ENCODE data around the gene SEMA3C. TPM values are rescaled to one million over a fixed set of nuclear protein-coding genes. Genes with fewer than 3 reads are reported as not detected.
"Not testable (repeated sequence)": the region's sequence is repeated elsewhere in the genome, so short reads cannot be mapped to it uniquely, and the experiment has no call there.

The SEMA3C gene
- total RNA-seq, 1 donor from 2014 or later, result 93.6 TPM

DNA sequence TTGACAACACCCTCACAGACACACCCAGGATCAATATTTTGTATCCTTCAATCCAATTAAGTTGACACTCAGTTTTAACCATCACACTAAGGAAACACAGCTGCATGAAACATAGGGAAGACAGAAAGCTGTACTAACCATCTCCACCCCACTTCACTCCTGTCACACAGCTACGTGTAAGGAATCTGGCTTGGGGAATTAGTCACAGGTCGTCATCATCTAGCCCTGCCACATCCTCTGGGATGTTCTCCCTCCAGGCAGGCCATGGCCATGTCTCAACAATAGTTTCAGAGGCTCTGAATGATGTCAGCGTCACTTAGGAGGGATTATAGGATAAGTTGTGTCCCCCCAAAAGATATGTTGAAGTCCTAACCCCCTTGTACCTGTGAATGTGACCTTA, 10.8 kb upstream of the SEMA3C start:
- no peak for DNase-seq (ENCODE audit: low spot score)

- not testable (repeated sequence) for DNase-seq (ENCODE audit: low spot score)
Measured at GRCh38 chr7:80926955-80927354, 8.1 kb upstream of the SEMA3C start.

- no peak for DNase-seq (ENCODE audit: low spot score)
Measured at GRCh38 chr7:80924090-80924489, 5.2 kb upstream of the SEMA3C start.

DNA sequence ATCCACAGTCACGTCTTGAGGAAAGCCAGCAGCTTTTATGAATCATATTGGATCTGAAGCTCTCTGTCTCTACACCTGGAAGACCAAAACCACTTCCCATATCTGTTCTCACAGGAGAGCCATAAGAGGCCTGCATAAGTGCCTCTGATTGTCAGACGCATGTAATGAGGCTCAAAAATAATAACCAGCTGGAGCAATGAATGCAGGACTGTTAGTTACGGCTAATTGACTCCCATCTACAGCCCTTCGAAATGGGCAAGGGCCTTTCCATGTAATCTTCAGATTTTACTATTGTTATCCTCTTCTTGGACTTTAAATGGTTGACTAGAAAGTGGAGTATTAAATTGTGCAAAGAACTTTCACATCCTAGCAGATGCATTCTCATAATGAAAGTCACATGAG, 4.4 kb upstream of the SEMA3C start:
- DNase-seq (ENCODE audit: low spot score), result no peak

- no peak for DNase-seq (ENCODE audit: low spot score)
Measured at GRCh38 chr7:80922253-80923049, 3.6 kb upstream of the SEMA3C start.

DNA sequence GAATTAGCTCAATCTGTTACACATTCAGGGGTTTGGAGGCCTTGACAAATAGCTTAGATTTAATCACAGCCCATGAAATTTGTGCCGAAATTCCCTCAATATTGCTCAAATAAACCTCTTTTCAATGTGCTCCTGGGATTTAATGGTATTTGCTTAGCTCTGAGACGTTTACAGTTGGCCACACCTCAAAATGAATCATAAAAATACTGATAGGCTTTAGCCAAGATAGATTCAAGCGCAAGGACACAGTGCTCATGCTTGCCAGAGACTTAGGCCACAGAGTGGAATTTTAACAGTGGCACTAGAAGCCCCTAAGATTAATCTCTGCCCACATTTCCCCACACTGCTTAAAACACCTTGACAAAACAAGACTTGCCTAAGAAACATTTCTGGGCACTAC, 2.3 kb upstream of the SEMA3C start:
- DNase-seq (ENCODE audit: low spot score), result no peak

- no peak for DNase-seq (ENCODE audit: low spot score)
Measured at GRCh38 chr7:80918399-80918798, 452 bp downstream of the SEMA3C start.

GRCh38 chr7:80916770-80917741, 1.8 kb downstream of the SEMA3C start:
- no peak for DNase-seq (ENCODE audit: low spot score)

DNA sequence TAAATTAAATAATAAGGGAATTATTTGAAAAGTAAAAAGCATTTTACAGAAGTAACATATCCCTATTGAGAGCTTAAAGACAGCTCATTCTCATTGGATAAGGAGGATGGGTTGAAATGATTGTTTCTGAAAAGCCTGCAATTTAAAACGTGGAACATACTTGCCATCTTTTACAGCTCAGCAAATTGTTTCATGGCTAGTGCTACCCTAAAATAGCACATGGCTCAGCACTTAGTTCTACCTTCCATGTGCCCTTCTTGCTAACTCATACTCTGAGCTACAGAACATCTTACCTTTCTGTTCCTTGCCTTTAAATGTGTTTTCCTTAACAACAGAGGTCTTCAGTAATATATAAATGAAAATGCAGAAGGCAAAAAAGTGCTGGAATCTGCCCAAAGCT, 8.6 kb downstream of the SEMA3C start:
- no peak for DNase-seq (ENCODE audit: low spot score)

- no peak for DNase-seq (ENCODE audit: low spot score)
Measured at GRCh38 chr7:80908360-80908797, 10.5 kb downstream of the SEMA3C start.

GRCh38 chr7:80907612-80908011, 11.2 kb downstream of the SEMA3C start:
- DNase-seq (ENCODE audit: low spot score), result no peak

GRCh38 chr7:80907141-80907601, 11.7 kb downstream of the SEMA3C start:
- DNase-seq (ENCODE audit: low spot score), result no peak

- DNase-seq (ENCODE audit: low spot score), result no peak
Measured at GRCh38 chr7:80905334-80905733, 13.5 kb downstream of the SEMA3C start.

GRCh38 chr7:80902716-80903308, 16.0 kb downstream of the SEMA3C start:
- no peak for DNase-seq (ENCODE audit: low spot score)

DNA sequence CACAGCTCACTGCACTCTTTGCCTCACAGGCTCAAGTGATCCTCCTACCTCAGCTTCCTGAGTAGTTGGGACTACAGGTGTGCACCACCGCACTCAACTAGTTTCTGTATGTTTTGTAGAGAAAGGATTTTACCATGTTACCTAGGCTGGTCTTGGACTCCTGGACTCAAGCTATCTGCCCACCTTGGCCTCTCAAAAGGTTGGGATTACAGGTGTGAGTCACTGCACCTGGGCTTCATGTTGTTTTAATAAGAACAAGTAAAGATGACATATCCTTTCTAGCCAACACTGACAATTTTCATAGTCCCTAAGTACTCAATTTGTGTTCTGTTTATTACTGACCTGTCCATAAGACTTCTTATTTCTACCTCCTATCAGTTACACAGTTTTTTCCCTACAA, 16.8 kb downstream of the SEMA3C start:
- no peak for DNase-seq (ENCODE audit: low spot score)

- DNase-seq (ENCODE audit: low spot score), result no peak
Measured at GRCh38 chr7:80900583-80901576, 18.0 kb downstream of the SEMA3C start.

DNA sequence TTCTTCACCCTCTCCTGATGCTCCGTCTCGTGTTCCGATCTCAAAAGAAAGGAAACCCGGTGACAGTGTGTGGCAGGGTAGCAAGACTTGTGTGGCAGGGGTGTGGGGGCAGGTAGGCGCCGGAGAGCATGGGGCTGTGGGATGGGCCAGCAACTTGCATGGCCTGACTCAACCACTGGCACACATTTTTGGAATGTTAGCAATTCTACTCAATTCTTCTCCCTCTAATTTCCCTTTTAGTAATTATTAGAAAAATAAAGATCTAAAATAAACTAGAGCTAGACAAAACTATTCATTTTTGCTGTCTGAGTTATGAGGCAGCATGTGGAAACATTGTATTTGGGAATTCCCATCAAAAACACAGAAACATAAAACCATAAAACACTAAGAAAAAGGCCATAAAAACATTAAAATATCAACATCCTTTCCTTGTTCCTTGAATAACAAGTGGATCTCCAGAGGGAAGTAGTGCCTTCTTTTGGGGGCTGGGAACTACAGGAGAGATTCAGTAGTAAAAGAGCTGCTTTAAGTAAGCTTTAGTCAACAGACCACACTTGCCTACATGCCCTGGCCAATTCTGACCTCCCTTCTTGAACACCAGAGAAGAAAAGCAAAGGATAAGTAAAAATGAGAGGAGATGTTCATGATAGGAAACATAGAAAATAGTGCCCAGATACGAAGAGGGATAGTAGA, 21.8 kb downstream of the SEMA3C start:
- no peak for DNase-seq (ENCODE audit: low spot score)

DNA sequence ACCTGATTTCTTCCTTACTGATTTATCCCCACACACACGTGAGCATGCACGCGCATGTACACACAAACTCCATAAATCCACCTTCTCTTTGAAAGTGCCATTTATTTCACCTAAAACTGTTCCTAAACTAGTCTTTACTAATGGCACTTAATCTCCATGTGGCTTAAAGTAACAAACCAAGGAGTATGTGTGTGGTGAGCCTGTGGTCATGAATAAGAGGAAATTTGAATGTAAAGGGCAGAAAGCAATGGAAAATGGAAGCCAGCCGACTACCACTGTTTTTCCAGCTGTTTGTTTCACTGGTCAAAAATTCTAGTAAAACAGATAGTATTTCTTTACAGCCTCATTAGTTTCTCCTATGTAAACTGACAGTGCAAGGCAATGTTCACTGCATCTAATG, 23.8 kb downstream of the SEMA3C start:
- no peak for DNase-seq (ENCODE audit: low spot score)

- DNase-seq (ENCODE audit: low spot score), result no peak
Measured at GRCh38 chr7:80891259-80891544, 27.6 kb downstream of the SEMA3C start.

Data from mesenteric fat pad (tissue), 1 donor.